Lung microvascular endothelial cell (primary cell): ENCODE measurements around the gene SMIM41. TPM values are rescaled to one million over a fixed set of nuclear protein-coding genes. Genes with fewer than 3 reads are reported as not detected.
"Not testable (repeated sequence)": the region's sequence is repeated elsewhere in the genome, so short reads cannot be mapped to it uniquely, and the experiment has no call there.

ENCODE experiments used
- DNase-seq, 2 donors: peaks; one replicate each; pipeline versions ENCODE4 v3.0.0 to v3.0.0-alpha.2; 2010; ENCODE audit warnings: low read depth in 2 of 2
- total RNA-seq: library from RNA; depleted of rRNA; stranded (reverse); fragments of >200 nt; gene quantifications from 2 replicates; pipeline ENCODE4 v1.2.1, GENCODE V29; 2014

The SMIM41 gene
- total RNA-seq, 1 donor from 2014 or later: not detected

GRCh38 chr12:52084491-52085231 lies 5.2 kb downstream of the SMIM41 start:
- DNase-seq: no peak

- no peak for DNase-seq
These were observed 6.2 kb downstream of the SMIM41 start for GRCh38 chr12:52085682-52086180.

- DNase-seq: no peak
These were observed 6.9 kb downstream of the SMIM41 start for GRCh38 chr12:52086366-52086765.

GRCh38 chr12:52086944-52087835 lies 7.7 kb downstream of the SMIM41 start:
- no peak for DNase-seq

GRCh38 chr12:52087961-52088820 lies 8.7 kb downstream of the SMIM41 start:
- no peak for DNase-seq

DNA sequence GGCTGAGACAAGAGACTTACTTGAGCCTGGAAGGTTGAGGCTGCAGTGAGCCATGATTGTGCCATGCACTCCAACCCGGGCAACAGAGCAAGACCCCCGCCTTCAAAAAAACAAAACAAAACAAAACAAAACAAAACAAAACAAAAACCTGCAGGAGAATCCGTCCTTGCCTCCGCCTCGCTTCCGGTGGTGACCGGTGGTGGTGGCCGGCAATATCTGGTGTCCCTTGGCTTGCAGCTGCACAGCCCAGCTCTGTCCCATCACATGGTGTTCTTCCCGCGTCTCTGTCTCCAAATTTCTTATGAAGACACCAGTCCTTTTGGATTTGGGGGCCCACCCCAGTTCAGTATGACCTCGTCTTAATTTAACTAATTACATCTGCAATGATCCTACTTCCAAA lies 10.0 kb downstream of the SMIM41 start:
- DNase-seq: no peak

GRCh38 chr12:52090291-52090690 lies 10.8 kb downstream of the SMIM41 start:
- DNase-seq: no peak

DNA sequence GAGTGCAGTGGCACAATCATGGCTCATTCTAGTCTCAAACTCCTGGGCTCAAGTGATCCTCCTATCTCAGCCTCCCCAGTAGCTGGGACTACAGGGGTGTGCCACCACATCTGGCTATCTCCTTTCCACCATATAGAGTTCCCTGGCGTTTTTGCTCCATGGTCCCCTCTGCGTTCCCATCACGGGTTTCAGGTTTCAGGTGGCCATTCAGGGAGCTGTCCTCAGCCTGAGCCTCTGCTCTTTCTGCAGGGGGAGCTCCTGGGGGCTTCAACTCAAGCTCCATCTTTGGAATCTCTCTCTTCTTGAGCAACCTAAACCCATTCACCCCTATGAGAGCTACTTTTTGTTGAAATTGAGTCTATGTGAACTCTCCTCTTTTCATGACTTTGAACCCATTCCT lies 11.6 kb downstream of the SMIM41 start:
- DNase-seq: no peak

DNA sequence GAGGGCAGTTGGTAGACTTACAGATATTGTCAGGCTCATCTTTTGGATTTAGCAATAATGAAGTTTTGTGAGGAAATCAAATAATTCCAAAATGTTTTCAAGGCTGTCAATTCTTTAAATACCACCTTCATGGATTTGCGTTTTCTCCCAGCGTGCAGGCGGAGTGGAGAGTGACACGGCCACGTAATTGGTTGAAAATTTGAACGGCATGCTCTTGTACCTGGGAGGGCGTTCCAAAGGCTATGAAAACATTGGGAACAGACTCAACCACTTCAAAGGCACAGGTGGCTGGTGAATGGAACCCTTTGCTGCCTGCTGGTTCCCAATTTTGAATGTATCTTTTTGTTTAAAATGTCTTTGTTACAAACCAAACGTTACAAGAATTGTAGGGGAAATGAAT lies 12.4 kb downstream of the SMIM41 start:
- no peak for DNase-seq

DNA sequence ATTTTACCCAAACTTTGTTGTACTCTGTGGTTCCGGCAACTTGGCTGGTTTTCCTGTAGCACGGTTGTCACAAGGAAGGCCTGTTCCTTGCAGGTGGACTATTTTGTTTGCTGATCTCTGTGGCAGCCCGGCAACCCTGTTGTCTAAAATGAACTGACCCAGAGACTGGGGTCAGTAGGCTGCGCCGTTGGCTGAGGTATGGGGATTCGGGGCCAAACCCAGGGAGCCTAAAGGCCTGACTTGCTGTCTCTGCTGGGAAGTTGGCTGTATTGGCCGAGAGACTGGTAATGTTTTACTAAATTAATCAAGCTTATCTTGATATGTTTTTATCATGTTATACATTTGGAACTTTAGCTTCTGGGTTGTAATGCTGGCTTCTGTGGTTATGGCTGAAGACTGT lies 13.8 kb downstream of the SMIM41 start:
- no peak for DNase-seq

GRCh38 chr12:52096332-52097044 lies 17.0 kb downstream of the SMIM41 start:
- DNase-seq: no peak

DNA sequence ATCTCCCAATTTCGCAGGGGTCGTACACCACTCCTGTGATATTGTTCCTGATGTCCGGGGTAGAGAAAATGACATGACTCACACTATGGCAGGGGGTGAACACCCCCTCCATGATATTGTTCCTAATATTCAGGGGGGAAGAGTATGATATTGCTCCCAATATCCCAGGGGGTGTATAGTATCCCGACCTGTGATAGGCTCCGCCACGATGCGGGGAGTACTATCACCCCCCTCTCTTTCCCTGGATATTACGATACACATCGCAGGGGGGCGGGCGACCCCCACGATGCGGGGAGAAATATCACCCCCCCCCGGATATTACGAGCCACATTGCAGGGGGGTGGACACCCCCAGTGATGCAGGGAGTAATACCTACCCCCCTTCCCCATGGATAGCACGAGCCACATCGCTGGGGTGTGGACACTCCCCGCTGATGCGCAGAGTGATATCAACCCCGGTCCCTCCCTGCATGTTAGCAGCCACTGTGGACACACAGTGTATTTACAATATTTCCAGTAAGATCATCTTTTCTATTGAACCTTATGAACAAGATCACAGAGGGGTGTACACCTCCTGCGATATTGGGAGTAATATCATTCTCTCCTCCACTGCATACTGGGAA lies 17.7 kb downstream of the SMIM41 start:
- no peak for DNase-seq

DNA sequence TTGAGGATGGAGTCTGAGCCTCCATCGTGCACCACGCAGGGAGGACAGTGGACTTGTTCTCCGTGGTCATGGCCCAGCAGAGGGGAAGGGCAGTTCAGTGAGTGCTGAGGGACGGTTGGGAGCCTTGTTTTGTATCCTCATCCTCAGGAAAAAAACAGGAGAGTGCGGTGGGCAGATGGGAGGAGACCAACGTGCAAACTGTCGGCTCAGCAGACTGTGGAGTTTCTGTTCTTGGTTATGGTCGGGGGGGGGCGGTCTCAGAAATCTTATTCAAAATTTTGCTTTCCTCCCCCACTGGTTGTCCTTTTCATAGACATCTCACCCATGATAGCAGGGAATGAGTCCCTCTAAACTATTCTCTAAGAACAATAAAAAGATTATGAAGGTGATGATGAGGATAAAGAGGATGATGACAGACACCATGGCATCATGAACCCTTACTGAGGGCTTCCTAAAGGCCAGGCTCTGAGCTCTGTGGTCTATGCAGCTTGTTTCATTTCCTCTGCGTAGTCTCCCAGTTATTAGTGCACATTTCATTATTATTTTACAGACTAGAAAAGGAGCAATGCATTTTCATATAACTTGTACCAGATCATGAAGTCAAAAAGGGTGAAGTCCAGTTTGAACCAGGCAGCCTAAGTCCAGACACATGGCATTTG lies 25.1 kb downstream of the SMIM41 start:
- not testable (repeated sequence) for DNase-seq

DNA sequence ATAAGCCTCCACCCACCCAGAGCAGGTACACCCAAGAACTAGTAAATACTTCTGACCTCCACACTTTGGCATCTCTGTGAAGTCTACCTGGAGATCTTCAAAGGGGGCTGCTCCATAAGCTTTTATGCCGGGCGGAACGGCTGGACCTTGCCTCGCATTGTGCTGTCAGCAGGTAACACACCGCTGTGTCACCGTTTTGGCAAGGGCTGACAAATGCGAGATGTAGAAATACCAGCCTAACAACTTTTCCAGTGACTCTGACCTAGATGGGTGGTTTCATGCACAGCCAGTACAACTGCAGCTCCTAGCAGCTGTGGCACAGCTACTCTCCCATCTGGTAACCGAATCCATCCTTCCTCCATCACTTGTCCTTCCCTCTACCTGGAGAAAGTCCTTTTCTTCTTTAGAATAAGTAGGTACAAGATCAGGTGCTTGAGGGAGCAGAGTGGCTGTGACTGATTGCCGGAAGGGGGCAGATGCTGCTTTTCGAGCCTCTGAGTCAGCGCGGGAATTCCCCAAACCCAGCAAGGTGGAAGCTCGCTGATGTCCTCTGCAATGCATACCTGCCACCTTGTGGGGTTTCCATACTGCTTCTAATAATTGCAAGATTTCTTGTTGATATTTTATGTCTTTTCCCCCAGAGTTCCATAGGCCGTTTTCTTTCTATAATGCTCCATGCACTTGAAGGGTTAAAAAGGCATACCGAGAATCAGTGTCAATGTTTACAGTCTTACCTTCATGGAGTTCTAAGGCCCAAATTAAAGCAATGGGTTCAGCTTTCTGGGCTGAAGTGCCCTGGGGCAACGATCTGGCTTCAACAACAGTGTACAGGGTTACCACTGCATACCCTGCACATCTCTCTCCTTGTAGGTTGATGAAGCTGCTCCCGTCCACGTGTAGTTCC lies 37.0 kb downstream of the SMIM41 start:
- not testable (repeated sequence) for DNase-seq

GRCh38 chr12:52117806-52118475 lies 38.4 kb downstream of the SMIM41 start:
- DNase-seq: not testable (repeated sequence)

DNA sequence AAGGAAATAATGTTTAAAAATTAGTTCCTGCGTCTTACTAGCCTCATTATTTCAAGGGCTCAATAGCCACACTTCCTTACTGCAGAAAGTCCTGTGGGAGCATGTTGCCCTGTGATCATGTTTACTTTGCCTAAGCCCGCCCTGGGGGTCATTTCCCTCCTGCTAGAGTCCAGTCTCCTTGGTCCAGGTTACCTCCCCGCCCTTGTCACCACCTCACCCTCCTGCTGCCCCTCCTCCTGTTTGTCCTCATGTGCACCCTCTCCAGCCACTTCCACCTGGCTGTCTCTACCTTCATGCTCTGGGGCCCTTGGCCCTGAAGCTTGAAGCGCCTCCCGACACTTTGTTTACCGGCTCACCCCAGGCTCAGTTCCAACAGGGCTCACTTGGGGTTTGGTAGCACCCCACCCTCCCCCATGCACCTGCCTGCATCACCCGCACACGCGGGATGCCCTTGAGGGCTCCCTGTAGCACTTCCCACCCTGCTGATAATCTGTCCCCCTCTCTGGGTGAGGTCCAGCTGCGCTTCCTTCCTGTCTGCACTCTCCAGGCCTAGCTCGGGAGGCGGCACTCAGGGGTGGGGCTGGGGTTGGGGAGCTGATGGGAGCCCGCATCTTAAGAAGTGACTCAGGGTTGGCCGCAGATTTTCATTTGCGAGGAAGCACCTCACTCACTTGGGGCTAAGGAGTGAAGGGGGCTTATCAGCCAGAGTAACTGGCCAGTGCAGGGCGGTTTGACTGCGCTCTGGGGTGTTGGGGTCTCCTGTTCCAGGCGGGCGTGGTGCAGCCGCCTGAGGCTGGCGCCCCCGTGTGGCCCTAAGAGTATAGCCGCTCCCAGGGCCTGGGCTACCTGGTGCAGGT lies 40.1 kb downstream of the SMIM41 start:
- peak; percentile 42 to 61 for DNase-seq
